Ishikawa (cell line): ENCODE data around the gene PEX11G.

Experiments
- CEBPB ChIP-seq: IDR thresholded peaks from 2 replicates; pipeline ENCODE4 v1.6.1; 2012
- CREB1 ChIP-seq: IDR thresholded peaks from 2 replicates; pipeline ENCODE4 v1.6.1; 2012; ENCODE audit warnings: low read depth
- EGR1 ChIP-seq: IDR thresholded peaks from 2 replicates; pipeline ENCODE4 v1.6.1; 2012
- EP300 ChIP-seq: IDR thresholded peaks from 2 replicates; pipeline ENCODE4 v1.6.1; 2012; ENCODE audit warnings: borderline replicate concordance
- FOXM1 ChIP-seq: IDR thresholded peaks from 2 replicates; pipeline ENCODE4 v1.6.1; 2012; ENCODE audit warnings: low read depth, borderline replicate concordance
- MAX ChIP-seq: IDR thresholded peaks from 2 replicates; pipeline ENCODE4 v1.6.1; 2012
- NFIC ChIP-seq: IDR thresholded peaks from 2 replicates; pipeline ENCODE4 v1.6.1; 2012
- RAD21 ChIP-seq: IDR thresholded peaks from 2 replicates; pipeline ENCODE4 v1.6.1; 2012; ENCODE audit warnings: low read depth
- TAF1 ChIP-seq: IDR thresholded peaks from 2 replicates; pipeline ENCODE4 v1.6.1; 2012; ENCODE audit warnings: low read depth, mild to moderate bottlenecking
- TCF12 ChIP-seq: IDR thresholded peaks from 2 replicates; pipeline ENCODE4 v1.6.1; 2012; ENCODE audit warnings: low read depth
- TEAD4 ChIP-seq: IDR thresholded peaks from 2 replicates; pipeline ENCODE4 v1.6.1; 2012
- YY1 ChIP-seq: IDR thresholded peaks from 2 replicates; pipeline ENCODE4 v1.6.1; 2012; ENCODE audit warnings: low read depth
- ZBTB7A ChIP-seq: IDR thresholded peaks from 2 replicates; pipeline ENCODE4 v1.6.1; 2012; ENCODE audit warnings: low read depth
- TF ChIP-seq, protein P1 (sequence below): IDR thresholded peaks from 2 replicates; pipeline ENCODE4 v1.6.1; 2012
- TF ChIP-seq, protein P2 (sequence below): IDR thresholded peaks from 2 replicates; pipeline ENCODE4 v1.6.1; 2012; ENCODE audit warnings: low read depth, mild to moderate bottlenecking

PEX11G gene

DNA sequence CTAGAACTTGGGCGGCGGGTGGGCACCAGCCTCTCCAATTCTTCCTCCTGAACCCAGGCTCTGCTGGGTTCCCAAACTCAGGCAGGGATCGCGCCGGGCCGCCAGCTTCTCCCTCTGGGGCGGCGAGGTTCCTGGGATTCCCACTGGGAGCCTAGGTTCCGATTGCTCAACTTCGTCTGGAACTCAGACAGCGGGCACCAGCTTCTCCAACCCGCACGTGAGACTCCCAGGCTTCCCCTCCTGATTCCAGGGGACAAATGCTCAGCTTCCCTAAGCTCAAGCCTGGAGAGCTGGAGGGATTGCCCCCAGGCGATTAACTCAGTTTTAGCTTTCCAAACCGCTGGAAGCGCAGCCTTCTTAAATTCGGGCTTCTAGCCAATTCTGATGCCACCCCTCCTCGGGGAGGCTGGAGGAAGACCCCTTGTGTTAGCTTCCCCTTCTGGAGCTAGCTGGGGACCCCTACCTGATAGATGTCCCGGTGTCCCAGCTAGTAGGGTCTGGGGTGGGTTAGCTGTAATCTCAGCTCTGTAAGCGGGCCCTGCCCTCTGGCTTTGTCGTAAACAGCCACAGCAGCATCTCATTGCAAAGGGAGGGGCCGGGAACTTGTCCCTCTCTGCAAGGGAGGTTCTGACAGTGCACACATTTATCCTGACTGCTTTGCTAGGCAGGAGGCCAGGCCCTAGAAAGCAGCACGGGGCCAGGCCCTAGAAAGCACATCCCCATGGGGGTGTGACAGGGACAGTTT lies 34.3 kb upstream of the PEX11G start:
- no peak for TF ChIP-seq EGR1
- TF ChIP-seq FOXM1: no peak
- 0 out of 2 replicates have a peak, but pooled peaks have one; percentile 37 for TF ChIP-seq CEBPB

- TF ChIP-seq CREB1 (no peak), TCF12 (peak; percentile 54; the same call in 1 of the 2 replicates), TAF1 (peak; percentile 22; the same call in 1 of the 2 replicates), EP300 (peak; percentile 52), CEBPB (no peak; the same call in 1 of the 2 replicates), ZBTB7A (no peak), MAX (peak; percentile 86), NFIC (peak; percentile 72), TEAD4 (no peak), FOXM1 (no peak), RAD21 (no peak; the same call in 1 of the 2 replicates), YY1 (peak; percentile 47; the same call in 1 of the 2 replicates)
- TF ChIP-seq, protein P1, sequence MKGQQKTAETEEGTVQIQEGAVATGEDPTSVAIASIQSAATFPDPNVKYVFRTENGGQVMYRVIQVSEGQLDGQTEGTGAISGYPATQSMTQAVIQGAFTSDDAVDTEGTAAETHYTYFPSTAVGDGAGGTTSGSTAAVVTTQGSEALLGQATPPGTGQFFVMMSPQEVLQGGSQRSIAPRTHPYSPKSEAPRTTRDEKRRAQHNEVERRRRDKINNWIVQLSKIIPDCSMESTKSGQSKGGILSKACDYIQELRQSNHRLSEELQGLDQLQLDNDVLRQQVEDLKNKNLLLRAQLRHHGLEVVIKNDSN: peak; percentile 100
- TF ChIP-seq, protein P2, sequence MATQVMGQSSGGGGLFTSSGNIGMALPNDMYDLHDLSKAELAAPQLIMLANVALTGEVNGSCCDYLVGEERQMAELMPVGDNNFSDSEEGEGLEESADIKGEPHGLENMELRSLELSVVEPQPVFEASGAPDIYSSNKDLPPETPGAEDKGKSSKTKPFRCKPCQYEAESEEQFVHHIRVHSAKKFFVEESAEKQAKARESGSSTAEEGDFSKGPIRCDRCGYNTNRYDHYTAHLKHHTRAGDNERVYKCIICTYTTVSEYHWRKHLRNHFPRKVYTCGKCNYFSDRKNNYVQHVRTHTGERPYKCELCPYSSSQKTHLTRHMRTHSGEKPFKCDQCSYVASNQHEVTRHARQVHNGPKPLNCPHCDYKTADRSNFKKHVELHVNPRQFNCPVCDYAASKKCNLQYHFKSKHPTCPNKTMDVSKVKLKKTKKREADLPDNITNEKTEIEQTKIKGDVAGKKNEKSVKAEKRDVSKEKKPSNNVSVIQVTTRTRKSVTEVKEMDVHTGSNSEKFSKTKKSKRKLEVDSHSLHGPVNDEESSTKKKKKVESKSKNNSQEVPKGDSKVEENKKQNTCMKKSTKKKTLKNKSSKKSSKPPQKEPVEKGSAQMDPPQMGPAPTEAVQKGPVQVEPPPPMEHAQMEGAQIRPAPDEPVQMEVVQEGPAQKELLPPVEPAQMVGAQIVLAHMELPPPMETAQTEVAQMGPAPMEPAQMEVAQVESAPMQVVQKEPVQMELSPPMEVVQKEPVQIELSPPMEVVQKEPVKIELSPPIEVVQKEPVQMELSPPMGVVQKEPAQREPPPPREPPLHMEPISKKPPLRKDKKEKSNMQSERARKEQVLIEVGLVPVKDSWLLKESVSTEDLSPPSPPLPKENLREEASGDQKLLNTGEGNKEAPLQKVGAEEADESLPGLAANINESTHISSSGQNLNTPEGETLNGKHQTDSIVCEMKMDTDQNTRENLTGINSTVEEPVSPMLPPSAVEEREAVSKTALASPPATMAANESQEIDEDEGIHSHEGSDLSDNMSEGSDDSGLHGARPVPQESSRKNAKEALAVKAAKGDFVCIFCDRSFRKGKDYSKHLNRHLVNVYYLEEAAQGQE: no peak
Observed at GRCh38 chr19:7522072-7522922, 33.5 kb upstream of the PEX11G start, which contains the start of gene MCOLN1. MCOLN1 (plus strand) TSS chr19:7522624; CDS start chr19:7522751, 127 bp downstream.

DNA sequence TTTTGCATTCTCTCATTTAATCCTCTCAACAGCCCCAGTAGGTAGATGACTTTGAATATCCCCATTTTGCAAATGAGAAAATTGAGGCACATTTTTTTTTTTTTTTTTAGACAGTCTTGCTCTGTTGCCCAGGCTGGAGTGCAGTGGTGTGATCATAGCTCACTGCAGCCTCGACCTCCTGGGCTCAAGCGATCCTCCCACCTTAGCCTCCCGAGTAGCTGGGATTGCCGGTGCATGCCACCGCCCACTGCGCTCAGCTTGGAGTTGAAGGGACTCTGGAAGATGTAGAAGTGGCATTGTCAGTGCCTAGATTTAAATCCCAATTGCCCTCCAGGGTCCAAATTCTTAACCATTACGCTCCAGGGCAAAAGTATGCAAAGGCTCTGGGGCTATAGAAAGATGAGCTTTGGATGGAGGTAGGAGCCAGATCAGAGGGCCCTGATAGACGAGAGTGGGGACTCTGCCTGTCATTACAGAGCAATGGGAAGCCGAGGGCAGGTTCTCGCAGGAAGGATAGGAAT lies 32.8 kb upstream of the PEX11G start:
- no peak for TF ChIP-seq EGR1
- no peak for TF ChIP-seq CEBPB
- no peak for TF ChIP-seq FOXM1
- TF ChIP-seq, protein P2: no peak
- TF ChIP-seq CREB1: no peak
- TF ChIP-seq TEAD4: no peak
- TF ChIP-seq RAD21: no peak

DNA sequence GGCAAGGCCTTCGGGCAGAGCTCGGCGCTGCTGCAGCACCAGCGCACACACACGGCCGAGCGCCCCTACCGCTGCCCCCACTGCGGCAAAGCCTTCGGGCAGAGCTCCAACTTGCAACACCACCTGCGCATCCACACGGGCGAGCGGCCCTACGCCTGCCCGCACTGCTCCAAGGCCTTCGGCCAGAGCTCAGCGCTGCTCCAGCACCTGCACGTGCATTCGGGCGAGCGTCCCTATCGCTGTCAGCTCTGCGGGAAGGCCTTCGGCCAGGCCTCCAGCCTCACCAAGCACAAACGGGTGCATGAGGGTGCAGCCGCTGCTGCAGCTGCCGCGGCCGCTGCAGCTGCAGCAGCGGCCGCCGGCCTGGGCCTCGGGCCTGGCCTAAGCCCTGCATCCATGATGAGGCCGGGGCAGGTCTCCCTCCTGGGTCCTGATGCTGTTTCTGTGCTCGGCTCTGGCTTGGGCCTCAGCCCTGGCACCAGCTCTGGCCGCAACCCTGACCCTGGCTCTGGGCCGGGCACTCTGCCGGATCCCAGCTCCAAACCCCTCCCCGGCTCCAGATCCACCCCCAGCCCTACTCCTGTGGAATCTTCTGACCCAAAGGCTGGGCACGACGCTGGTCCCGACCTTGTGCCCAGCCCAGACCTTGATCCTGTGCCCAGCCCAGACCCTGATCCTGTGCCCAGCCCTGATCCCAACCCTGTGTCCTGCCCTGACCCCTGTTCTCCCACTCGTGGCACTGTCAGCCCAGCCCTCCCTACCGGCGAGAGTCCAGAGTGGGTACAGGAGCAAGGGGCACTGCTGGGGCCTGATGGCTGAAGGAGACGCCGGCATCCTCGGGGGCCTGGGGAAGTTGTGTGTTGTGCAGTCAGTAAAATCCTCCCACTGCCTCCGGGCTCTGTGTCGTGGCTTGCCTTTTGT lies 31.6 kb upstream of the PEX11G start:
- TF ChIP-seq MAX (no peak), TAF1 (no peak), TCF12 (no peak), RAD21 (no peak), TEAD4 (no peak), NFIC (no peak), EGR1 (no peak), ZBTB7A (no peak), FOXM1 (no peak), YY1 (no peak), CEBPB (no peak), CREB1 (no peak), EP300 (no peak)
- TF ChIP-seq, protein P1: no peak
- TF ChIP-seq, protein P2: no peak
